Measurements from ENCODE around the gene CYP26A1. TPM values are rescaled to one million over a fixed set of nuclear protein-coding genes. Genes with fewer than 3 reads are reported as not detected.

The CYP26A1 gene, protein sequence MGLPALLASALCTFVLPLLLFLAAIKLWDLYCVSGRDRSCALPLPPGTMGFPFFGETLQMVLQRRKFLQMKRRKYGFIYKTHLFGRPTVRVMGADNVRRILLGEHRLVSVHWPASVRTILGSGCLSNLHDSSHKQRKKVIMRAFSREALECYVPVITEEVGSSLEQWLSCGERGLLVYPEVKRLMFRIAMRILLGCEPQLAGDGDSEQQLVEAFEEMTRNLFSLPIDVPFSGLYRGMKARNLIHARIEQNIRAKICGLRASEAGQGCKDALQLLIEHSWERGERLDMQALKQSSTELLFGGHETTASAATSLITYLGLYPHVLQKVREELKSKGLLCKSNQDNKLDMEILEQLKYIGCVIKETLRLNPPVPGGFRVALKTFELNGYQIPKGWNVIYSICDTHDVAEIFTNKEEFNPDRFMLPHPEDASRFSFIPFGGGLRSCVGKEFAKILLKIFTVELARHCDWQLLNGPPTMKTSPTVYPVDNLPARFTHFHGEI
- not detected in 2 replicates for total RNA-seq

DNA sequence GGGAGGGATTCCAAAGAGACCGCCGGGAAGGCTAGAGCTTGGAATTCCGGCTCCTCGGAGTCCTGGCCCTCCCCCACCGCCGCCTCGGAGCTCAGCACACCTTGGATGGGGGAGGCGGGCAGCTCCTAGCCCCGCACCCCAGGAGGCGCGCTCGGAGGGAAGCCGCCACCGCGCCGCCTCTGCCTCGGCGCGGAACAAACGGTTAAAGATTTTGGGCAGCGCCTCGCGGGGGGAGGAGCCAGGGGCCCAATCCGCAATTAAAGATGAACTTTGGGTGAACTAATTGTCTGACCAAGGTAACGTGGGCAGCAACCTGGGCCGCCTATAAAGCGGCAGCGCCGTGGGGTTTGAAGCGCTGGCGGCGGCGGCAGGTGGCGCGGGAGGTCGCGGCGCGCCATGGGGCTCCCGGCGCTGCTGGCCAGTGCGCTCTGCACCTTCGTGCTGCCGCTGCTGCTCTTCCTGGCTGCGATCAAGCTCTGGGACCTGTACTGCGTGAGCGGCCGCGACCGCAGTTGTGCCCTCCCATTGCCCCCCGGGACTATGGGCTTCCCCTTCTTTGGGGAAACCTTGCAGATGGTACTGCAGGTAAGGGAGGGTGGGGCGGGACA is at the start of gene CYP26A1:
CYP26A1 (plus strand) TSS at position 355 of the 608 bp plus-strand sequence; CDS start at position 397, 42 bp downstream.

DNA sequence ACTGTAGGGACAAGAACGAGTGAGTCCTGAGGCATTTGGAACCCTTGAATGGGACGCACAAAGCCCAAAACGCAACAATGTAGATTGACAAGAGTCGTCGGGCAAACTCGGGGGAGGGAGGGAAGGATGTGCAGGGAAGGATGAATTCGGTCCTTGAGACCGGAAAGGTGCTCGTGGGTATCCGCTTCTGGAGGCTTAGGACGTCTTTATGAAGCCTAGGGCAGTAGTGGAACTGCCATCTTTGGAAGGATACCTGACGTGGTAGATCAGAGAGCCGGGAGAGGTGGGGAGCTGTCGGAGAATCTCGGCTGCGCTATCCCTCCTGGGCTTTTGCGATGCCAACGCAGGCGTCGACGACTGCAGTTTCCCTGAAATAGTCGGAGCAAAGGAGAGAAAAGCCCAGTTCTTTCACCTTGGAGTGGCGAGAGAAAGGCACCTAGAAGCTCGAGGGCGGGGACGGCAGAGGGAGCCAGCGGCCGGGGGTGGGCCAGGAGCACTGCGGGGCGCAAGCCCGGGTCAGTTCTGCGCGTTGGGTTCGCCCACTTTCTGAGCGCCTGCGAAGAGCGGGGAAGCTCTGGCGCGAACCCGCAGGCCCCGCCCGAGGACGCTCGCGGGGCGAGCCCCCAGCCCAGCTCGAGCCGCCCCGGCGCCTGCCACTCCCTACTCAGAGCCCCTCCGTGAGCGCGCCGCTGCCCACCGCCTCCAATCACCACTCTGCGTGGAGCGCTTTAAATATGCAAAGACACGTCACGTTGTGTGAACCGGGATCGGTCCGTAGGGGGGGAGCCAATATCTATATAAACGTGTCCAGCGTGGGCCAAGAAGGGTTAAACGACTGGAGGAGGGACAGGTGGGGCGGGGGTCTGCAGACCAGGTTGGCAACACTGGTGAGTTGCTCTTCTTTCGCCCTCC is 13.5 kb upstream of the CYP26A1 start, which contains the start of gene CYP26C1:
CYP26C1 (plus strand) TSS at position 824 of the 912 bp plus-strand sequence. CDS start 466 bp downstream, outside the sequence.

Other genes with a start within 250 kb of the CYP26A1 start
- gene EXOC6, start 225.4 kb upstream of the CYP26A1 start, total RNA-seq, result 3.6 and 4.3 TPM in 2 replicates
- gene CYP26C1, start 13.1 kb upstream of the CYP26A1 start, total RNA-seq, result 0.32 and 4.7 TPM in 2 replicates

All from cardiac atrium fibroblast (primary cell).